MM.1S (cell line): ENCODE measurements around the gene DENND2D.

Source experiments
- DNase-seq: peaks from one replicate; pipeline ENCODE4 v3.0.0-alpha.2; 2015
- H2AFZ ChIP-seq: fragments of 300-600 bp; sonication (generic); 2 replicates; pipeline ENCODE4 v1.6.0; 2016; ENCODE audit warnings: antibody characterized with exemption, low read length
- H3F3A ChIP-seq: fragments of 300-600 bp; sonication (generic); 2 replicates; pipeline ENCODE4 v1.6.1; 2016; ENCODE audit warnings: mild to moderate bottlenecking, antibody characterized with exemption, low read length, moderate library complexity, mixed read lengths; ENCODE audit not compliant: insufficient read depth
- H3K27ac ChIP-seq: fragments of 300-600 bp; sonication (generic); 2 replicates; pipeline ENCODE4 v1.5.1; 2016; ENCODE audit warnings: mild to moderate bottlenecking, low read length
- H3K27me3 ChIP-seq: fragments of 300-600 bp; sonication (generic); replicated peaks from 2 replicates; pipeline ENCODE4 v1.6.0; 2016; ENCODE audit warnings: low read length; ENCODE audit not compliant: insufficient read depth
- H3K36me3 ChIP-seq: fragments of 300-600 bp; sonication (generic); replicated peaks from 2 replicates; pipeline ENCODE4 v1.6.1; 2016; ENCODE audit warnings: mild to moderate bottlenecking, low read length, mixed read lengths; ENCODE audit not compliant: insufficient read depth
- H3K4me1 ChIP-seq: fragments of 300-600 bp; sonication (generic); 2 replicates; pipeline ENCODE4 v1.6.1; 2016; ENCODE audit warnings: low read length, mixed read lengths
- H3K4me2 ChIP-seq: fragments of 300-600 bp; sonication (generic); 2 replicates; pipeline ENCODE4 v1.6.0; 2016; ENCODE audit warnings: low read depth, low read length
- H3K4me3 ChIP-seq: fragments of 300-600 bp; sonication (generic); 2 replicates; pipeline ENCODE4 v1.5.1; 2016; ENCODE audit warnings: low read length, mixed read lengths
- H3K79me2 ChIP-seq: fragments of 300-600 bp; sonication (generic); 2 replicates; pipeline ENCODE4 v1.6.1; 2016; ENCODE audit warnings: mixed run types, low read length, mixed read lengths
- H3K9ac ChIP-seq: fragments of 300-600 bp; sonication (generic); 2 replicates; pipeline ENCODE4 v1.6.1; 2016; ENCODE audit warnings: low read length, mixed read lengths
- H3K9me2 ChIP-seq: fragments of 300-600 bp; sonication (generic); replicated peaks from 2 replicates; pipeline ENCODE4 v1.6.1; 2016; ENCODE audit warnings: mild to moderate bottlenecking, low read length, mixed read lengths; ENCODE audit not compliant: insufficient read depth
- H3K9me3 ChIP-seq: fragments of 300-600 bp; sonication (generic); replicated peaks from 2 replicates; pipeline ENCODE4 v1.6.1; 2016; ENCODE audit warnings: mild to moderate bottlenecking, low read length, mixed read lengths; ENCODE audit not compliant: insufficient read depth
- H4K20me1 ChIP-seq: fragments of 300-600 bp; sonication (generic); 2 replicates; pipeline ENCODE4 v1.6.1; 2016; ENCODE audit warnings: mild to moderate bottlenecking, low read length, moderate library complexity, mixed read lengths; ENCODE audit not compliant: insufficient read depth
- CTCF ChIP-seq: fragments of 300-600 bp; sonication (generic); IDR thresholded peaks from 2 replicates; pipeline ENCODE4 v1.5.1; 2016; ENCODE audit warnings: antibody characterized with exemption, low read length, mixed read lengths
- EZH2 ChIP-seq: fragments of 300-600 bp; sonication (generic); optimal IDR thresholded peaks from 2 replicates; pipeline ENCODE3; 2017; ENCODE audit warnings: low read depth, mild to moderate bottlenecking, antibody characterized with exemption, low read length, mixed read lengths
- EZH2phosphoT487 ChIP-seq: fragments of 300-600 bp; sonication (generic); IDR thresholded peaks from 2 replicates; pipeline ENCODE4 v1.6.1; 2018; ENCODE audit warnings: antibody characterized with exemption, low read length

Gene DENND2D

GRCh38 chr1:111197598-111198284 lies 2.7 kb downstream of the DENND2D start:
- DNase-seq: no peak
- TF ChIP-seq EZH2 (no peak), CTCF (no peak), EZH2phosphoT487 (no peak)
- Histone ChIP-seq H3K9me2 (no peaks in the 10 kb centered on the region), H3K9me3 (no peaks in the 10 kb centered on the region), H3F3A (no peaks in the 10 kb centered on the region), H3K79me2 (no peaks in the 10 kb centered on the region), H3K4me2 (no peak overlapping the region), H3K4me1 (peaks cover 20% of the 10 kb centered on the region), H3K27ac (no peak overlapping the region), H3K4me3 (no peak overlapping the region), H4K20me1 (no peaks in the 10 kb centered on the region), H3K36me3 (no peaks in the 10 kb centered on the region), H3K9ac (no peak overlapping the region), H3K27me3 (no peaks in the 10 kb centered on the region), H2AFZ (no peak overlapping the region)

- H3K36me3 ChIP-seq: no peaks in the 10 kb centered on the region
- H4K20me1 ChIP-seq: no peaks in the 10 kb centered on the region
- no peaks in the 10 kb centered on the region for H3K9me3 ChIP-seq
- H3K4me2 ChIP-seq: no peak overlapping the region
- H3K9ac ChIP-seq: no peak overlapping the region
- no peaks in the 10 kb centered on the region for H3K79me2 ChIP-seq
- no peak overlapping the region for H3K27ac ChIP-seq
- H3K4me3 ChIP-seq: no peak overlapping the region
- H3F3A ChIP-seq: no peaks in the 10 kb centered on the region
- DNase-seq: no peak
- H3K4me1 ChIP-seq: peaks cover 9% of the 10 kb centered on the region
- TF ChIP-seq CTCF (no peak), EZH2phosphoT487 (no peak), EZH2 (no peak)
- H3K27me3 ChIP-seq: no peaks in the 10 kb centered on the region
- H3K9me2 ChIP-seq: no peaks in the 10 kb centered on the region
- H2AFZ ChIP-seq: no peak overlapping the region
These were observed 4.2 kb downstream of the DENND2D start for GRCh38 chr1:111196213-111196612.

DNA sequence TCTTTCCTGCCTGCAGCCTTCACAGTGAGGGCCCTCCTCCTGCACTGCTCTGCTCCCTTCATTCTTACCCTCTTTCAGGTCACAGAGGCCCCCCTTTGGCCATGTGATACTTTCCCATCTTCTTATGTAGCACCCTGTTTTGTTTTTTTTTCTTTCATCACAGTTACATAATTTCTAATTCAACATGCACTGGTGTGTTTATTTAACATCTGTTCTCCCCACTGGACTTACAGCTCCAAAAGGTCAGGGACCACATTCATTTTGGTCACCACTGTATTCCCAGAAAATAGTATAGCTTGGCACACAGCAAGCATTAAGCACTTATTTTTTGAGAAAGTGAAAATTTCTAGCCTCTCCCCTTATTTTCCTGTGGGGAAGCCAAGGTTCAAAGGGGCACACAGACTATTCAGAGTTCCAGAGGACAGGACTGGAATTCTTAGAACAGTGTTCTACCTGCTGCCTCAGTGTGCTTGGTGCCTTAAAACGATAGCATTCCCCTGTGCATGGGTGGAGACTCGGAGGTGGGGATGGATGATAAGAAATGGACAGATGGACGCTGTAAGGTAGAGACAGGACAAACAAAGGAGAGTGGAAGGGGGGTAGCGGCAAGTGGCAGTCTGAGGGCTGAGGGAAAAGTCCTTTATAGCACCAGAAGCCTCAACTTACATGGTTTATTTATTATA lies 5.3 kb downstream of the DENND2D start:
- Histone ChIP-seq H3K4me2 (no peak overlapping the region), H3K9me3 (no peaks in the 10 kb centered on the region), H3K79me2 (no peaks in the 10 kb centered on the region), H4K20me1 (no peaks in the 10 kb centered on the region), H3F3A (no peaks in the 10 kb centered on the region), H3K4me3 (no peak overlapping the region), H3K27ac (no peak overlapping the region), H2AFZ (no peak overlapping the region), H3K36me3 (no peaks in the 10 kb centered on the region), H3K9me2 (no peaks in the 10 kb centered on the region), H3K9ac (no peak overlapping the region), H3K4me1 (peaks cover 8% of the 10 kb centered on the region), H3K27me3 (no peaks in the 10 kb centered on the region)
- no peak for DNase-seq
- TF ChIP-seq EZH2phosphoT487: no peak
- no peak for TF ChIP-seq EZH2
- no peak for TF ChIP-seq CTCF
